Lower lobe of right lung (tissue), 2 donors: ENCODE results near the gene ADISSP. TPM values are rescaled to one million over a fixed set of nuclear protein-coding genes. Genes with fewer than 3 reads are reported as not detected.

Experiments
- ATAC-seq, 2 donors: fragments of 200-7000 bp; cut with Tn5 transposase; one replicate each; pipeline ENCODE4 v1.9.1; 2020 to 2022; ENCODE audit warnings: mild to moderate bottlenecking in 2 of 2, moderate library complexity in 2 of 2
- DNase-seq: peaks from one replicate; pipeline ENCODE4 v3.0.0-alpha.2; 2020
- H3K27ac ChIP-seq: fragments of 200-600 bp; one replicate; pipeline ENCODE4 v1.8.0; 2022
- H3K27me3 ChIP-seq: fragments of 200-600 bp; one replicate; pipeline ENCODE4 v1.8.0; 2022; ENCODE audit warnings: low read depth
- H3K36me3 ChIP-seq: fragments of 200-600 bp; one replicate; pipeline ENCODE4 v1.8.0; 2022; ENCODE audit warnings: mild to moderate bottlenecking
- H3K4me1 ChIP-seq: fragments of 200-600 bp; one replicate; pipeline ENCODE4 v1.8.0; 2022
- H3K4me3 ChIP-seq: fragments of 200-600 bp; one replicate; pipeline ENCODE4 v1.8.0; 2022; ENCODE audit warnings: mild to moderate bottlenecking
- H3K9me3 ChIP-seq: fragments of 200-600 bp; one replicate; pipeline ENCODE4 v1.8.0; 2022
- intact Hi-C: fragments of 100-400 bp; cut with DNase I; formaldehyde crosslinking; loops from one replicate; pipeline ENCODE4 v1.11.0; 2022
- total RNA-seq: library from RNA; stranded (reverse); fragmentation: NEBNext Ultra II Directional; extraction: Animal tissue kit (Norgen Biotek cat#: 25700); gene quantifications from one replicate; pipeline ENCODE4 v1.2.1, GENCODE V29; 2021
- TF ChIP-seq, protein P1 (sequence below): fragments of 200-600 bp; IDR thresholded peaks from one replicate; pipeline ENCODE4 v1.8.0; 2022; ENCODE audit warnings: antibody characterized with exemption, mild to moderate bottlenecking
- donor health status: DM: no; HTN: yes; CAD: no; lungs with severe emphysema.

Gene ADISSP
- total RNA-seq, 1 donor from 2014 or later: 33.2 TPM

DNA sequence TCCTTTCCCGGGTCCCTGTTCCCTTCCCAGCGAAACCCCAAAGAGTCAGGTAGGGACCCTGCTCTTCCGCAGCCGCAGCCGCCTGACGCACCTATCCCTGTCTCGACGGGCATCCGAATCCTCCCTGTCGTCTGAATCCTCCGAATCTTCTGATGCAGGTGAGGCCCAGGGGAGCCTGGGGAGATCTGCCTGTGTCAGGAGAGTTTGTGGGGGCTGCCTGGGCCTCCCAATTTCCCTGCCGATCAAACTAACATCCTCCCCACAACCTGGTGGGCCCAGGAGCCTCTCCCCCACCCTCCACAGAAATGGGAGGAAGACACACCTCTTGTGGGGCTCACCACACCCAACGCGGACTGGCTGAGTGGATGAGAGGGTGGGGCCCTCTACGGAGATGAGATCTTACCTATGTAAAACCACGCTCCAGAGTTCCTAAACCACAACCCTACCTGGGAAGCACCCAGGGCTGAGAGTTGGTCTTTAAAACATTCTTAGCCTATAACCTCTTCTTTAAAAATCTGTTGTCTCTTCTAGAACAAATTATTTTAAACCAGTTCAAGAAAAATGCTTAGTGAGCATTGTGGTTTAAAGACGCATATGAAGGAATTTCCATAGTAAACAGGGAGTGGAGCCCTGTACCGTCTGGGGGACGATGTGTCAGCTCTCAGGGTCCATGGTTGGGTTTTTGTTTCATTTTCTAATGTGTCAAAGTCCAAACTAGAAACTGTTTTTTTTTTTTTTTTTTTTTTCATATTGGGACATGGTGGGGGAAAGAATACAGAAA, 30.2 kb upstream of the ADISSP start:
- intact Hi-C loops: no loop called here
- H3K9me3 ChIP-seq: no peaks in the 10 kb centered on the region
- peak overlapping the region; percentile 95 for H3K27ac ChIP-seq
- TF ChIP-seq, protein P1, sequence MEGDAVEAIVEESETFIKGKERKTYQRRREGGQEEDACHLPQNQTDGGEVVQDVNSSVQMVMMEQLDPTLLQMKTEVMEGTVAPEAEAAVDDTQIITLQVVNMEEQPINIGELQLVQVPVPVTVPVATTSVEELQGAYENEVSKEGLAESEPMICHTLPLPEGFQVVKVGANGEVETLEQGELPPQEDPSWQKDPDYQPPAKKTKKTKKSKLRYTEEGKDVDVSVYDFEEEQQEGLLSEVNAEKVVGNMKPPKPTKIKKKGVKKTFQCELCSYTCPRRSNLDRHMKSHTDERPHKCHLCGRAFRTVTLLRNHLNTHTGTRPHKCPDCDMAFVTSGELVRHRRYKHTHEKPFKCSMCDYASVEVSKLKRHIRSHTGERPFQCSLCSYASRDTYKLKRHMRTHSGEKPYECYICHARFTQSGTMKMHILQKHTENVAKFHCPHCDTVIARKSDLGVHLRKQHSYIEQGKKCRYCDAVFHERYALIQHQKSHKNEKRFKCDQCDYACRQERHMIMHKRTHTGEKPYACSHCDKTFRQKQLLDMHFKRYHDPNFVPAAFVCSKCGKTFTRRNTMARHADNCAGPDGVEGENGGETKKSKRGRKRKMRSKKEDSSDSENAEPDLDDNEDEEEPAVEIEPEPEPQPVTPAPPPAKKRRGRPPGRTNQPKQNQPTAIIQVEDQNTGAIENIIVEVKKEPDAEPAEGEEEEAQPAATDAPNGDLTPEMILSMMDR: no peak
- peaks cover 72% of the 10 kb centered on the region for H3K4me1 ChIP-seq
- no peaks in the 10 kb centered on the region for H3K27me3 ChIP-seq
- peaks cover 49% of the 10 kb centered on the region for H3K36me3 ChIP-seq
- peak overlapping the region; percentile 79 for H3K4me3 ChIP-seq
- DNase-seq (peak; percentile 34), ATAC-seq (no peak)

DNA sequence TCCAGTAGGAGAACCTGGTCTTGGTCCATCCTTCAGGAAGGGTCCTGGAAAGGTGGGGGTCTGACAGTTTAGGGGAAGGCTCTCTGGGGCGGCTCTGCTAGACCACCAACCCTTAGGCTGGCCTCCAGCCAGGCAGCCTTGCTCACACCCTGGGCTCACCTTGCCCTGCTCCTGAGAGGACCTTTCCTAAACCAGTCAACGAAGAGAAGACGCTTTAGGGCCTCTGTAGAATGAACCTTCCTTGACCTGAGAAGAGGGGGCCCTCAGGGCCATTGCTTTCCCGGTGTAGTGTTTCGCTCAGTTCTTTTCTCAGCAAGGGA, 29.6 kb upstream of the ADISSP start:
- peaks cover 66% of the 10 kb centered on the region for H3K4me1 ChIP-seq
- ATAC-seq: no peak
- intact Hi-C loops: no loop called here
- TF ChIP-seq, protein P1: no peak
- peak overlapping the region; percentile 79 for H3K4me3 ChIP-seq
- H3K9me3 ChIP-seq: no peaks in the 10 kb centered on the region
- DNase-seq: peak; percentile 38
- H3K27ac ChIP-seq: peak overlapping the region; percentile 95
- H3K36me3 ChIP-seq: peaks cover 43% of the 10 kb centered on the region
- H3K27me3 ChIP-seq: no peaks in the 10 kb centered on the region

DNA sequence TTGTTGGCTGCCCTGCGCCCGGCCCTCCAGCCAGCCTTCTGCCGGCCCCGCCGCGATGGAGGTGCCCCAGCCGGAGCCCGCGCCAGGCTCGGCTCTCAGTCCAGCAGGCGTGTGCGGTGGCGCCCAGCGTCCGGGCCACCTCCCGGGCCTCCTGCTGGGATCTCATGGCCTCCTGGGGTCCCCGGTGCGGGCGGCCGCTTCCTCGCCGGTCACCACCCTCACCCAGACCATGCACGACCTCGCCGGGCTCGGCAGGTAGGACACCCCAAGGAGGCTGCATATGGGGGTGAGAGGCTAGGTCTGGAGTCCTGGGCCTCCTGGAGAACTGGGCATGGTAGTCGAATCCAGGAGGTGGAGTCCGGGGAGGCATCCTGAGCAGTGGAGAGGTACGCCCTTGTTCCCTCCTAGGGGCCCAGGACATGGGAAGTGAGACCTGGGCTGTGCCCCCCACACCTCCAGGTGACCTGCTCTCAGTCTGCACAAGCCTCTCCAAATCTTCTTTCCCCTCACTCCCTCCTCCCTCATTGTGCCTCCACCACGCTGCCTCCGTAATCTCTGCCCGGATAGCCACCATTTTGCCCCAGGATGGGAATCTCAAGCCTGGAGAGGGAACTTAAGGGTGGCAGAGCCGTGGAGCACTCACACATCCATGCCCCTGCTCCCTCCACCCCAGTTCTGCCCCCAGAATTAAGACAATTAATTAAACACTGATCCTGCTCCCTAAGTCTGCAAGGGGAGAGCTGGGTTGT, 29.1 kb upstream of the ADISSP start:
- Histone ChIP-seq H3K27me3 (no peaks in the 10 kb centered on the region), H3K4me3 (peak overlapping the region; percentile 79), H3K27ac (peak overlapping the region; percentile 95), H3K9me3 (no peaks in the 10 kb centered on the region), H3K36me3 (peaks cover 38% of the 10 kb centered on the region), H3K4me1 (peaks cover 60% of the 10 kb centered on the region)
- intact Hi-C loops: no loop called here
- peak; percentile 1 to 18 for ATAC-seq
- DNase-seq: no peak
- TF ChIP-seq, protein P1: no peak

DNA sequence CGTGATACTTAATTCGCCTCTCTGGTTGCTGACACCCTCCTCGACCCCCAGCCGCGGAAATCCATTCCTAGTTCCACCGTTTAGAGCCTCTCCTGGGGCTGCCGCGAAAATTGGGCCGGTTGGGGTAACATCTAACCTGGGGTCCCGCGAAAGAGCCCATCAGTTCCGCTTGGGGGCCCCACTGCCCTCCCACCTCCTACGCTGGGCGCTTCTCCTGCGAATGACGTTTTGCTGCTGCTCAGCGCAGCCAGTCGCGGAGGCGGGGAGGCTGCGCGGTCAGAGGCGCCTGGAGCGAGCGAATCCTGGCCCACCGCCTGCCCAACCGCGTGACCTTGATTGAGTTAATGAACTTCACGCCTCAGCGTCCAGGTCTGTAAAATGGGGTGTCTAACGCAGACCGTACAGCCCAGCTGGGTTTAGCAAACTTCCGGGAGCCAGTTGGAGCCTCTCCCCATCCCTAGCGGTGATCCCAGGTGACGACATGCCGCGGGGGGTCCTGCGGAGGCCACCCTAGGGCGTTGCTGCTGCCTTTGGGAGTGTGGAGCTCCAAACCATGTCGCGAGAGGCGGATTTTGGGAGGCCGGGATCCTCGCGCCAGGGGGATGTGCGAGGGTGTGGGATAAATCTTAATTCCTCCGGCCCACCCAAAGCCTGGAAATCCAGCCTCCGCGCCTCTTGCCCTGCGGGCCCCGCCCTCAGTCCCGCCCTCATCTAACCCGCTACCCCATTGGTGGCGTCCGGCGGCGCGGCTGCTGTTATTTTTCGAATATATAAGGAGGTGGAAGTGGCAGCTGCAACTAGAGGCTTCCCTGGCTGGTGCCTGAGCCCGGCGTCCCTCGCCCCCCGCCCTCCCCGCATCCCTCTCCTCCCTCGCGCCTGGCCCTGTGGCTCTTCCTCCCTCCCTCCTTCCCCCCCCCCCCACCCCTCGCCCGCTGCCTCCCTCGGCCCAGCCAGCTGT, 28.2 kb upstream of the ADISSP start, which contains the start of gene CDC25B:
Gene CDC25B (plus strand): TSS at position 800 of the 958 bp plus-strand sequence. CDS start 222 bp downstream, outside the sequence.
- ATAC-seq (peak; percentile 94 to 96), DNase-seq (peak; percentile 96)
- peak within 1 kb of the TSS; percentile 79 for H3K4me3 ChIP-seq
- peak within 1 kb of the TSS; percentile 95 for H3K27ac ChIP-seq
- intact Hi-C loops: no loop called here
- no peaks in the 10 kb centered on the region for H3K27me3 ChIP-seq
- peaks cover 29% of the 10 kb centered on the region for H3K36me3 ChIP-seq
- TF ChIP-seq, protein P1: peak; percentile 38
- peaks cover 52% of the 10 kb centered on the region for H3K4me1 ChIP-seq
- no peaks in the 10 kb centered on the region for H3K9me3 ChIP-seq
